HL-60/S4 (cell line): ENCODE results near the gene PLCXD3.
"Not testable (repeated sequence)": the region's sequence is repeated elsewhere in the genome, so short reads cannot be mapped to it uniquely, and the experiment has no call there.

Experiments
- in situ Hi-C: fragments of 300-500 bp; cut with MboI; formaldehyde crosslinking; loops from 2 replicates; pipeline ENCODE4 v1.14.3; 2022; ENCODE audit warnings: low sequenced_read_pairs

PLCXD3 gene

DNA sequence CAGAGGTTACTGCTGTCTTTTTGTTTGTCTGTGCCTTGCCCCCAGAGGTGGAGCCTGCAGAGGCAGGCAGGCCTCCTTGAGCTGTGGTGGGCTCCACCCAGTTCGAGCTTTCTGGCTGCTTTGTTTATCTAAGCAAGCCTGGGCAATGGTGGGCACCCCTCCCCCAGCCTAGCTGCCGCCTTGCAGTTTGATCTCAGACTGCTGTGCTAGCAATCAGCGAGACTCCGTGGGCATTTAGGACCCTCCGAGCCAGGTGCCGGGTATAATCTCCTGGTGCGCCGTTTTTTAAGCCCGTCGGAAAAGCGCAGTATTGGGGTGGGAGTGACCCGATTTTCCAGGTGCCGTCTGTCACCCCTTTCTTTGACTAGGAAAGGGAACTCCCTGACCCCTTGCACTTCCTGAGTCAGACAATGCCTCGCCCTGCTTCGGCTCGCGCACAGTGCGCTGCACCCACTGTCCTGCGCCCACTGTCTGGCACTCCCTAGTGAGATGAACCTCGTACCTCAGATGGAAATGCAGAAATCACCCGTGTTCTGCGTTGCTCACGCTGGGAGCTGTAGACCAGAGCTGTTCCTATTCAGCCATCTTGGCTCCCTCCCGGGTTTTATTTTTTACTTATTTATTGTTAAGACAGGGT, 16.8 kb downstream of the PLCXD3 start:
- in situ Hi-C loops = not testable (repeated sequence)

DNA sequence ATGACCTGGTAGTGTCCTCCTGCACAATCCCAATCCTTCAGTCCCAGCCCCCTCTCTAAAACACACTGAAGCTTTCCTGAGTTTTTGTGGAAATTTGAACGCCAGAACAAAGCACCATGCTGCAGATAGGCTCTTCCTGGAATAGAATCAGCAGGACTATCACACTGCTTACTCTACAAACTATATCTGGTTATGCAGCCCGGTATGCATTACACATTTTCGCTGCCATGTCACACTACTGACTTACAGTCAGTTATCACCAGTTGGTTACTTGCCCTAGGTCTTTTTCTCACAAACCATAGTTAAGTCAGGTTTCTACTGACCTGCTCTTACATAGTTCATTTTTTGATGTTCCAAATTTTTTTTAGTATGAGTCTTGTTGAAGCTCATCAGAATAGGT, 24.9 kb downstream of the PLCXD3 start:
- in situ Hi-C loops = no loop called here

DNA sequence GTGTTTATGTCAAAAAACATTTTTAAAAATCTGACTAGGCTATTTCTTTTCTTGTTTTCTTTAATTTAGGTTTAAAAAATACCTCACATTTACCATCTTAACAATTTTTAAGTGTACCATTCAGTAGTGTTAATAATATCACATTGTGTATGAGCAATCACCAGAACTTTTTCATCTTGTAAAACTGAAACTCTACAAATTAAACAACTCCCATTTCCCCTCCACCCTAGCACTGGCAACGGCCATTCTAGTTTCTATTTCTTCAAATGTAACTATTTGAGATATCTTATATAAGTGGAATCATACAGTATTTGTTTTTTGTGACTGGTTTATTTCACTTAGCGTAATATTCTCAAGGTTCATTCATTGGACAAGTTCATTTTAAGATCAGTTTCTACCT, 27.7 kb downstream of the PLCXD3 start:
- in situ Hi-C loops = no loop called here

DNA sequence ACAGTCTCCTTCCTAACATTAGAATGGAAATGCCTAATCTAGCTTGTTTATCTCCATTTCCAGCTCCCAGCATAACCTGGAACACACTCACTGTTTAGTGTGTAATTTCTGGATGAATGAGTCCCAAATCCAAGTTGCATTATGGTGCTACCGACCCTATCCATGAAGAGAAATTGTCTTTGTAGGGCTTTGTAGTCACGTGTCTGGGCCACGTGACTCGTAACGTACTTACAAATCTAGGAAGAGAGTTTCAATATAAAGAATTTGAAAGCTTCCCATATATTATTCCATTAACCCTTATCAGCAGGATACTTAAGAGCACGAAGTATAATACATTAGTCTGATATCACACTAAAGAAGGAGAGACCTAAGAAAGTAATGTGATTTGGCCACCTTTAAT, 28.2 kb downstream of the PLCXD3 start:
- in situ Hi-C loops = no loop called here

DNA sequence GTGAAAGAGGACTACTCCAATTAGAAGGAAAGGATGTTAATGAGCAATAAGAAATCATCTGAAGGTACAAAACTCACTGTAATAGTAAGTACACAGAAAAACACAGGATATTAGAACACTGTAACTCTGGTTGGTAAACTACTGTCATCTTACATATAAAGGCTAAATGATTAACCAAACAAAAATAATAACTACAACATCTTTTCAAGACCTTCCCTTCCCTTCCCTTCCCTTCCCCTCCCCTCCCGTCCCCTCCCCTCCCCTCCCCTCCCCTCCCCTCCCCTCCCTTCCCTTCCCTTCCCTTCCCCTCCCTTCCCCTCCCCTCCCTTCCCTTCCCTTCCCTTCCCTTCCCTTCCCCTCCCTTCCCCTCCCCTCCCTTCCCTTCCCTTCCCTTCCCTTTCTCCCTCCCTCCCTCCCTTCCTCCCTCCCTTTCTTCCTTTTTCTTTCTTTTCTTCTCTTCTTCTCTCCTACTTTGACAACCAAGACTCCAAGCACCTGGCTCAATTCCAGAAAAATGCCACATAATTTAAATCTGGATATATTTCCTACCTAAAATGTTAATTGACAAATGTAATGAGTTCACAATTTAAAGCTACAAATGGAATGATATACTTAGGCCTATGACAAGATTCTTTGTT, 38.7 kb downstream of the PLCXD3 start:
- in situ Hi-C loops = not testable (repeated sequence)

DNA sequence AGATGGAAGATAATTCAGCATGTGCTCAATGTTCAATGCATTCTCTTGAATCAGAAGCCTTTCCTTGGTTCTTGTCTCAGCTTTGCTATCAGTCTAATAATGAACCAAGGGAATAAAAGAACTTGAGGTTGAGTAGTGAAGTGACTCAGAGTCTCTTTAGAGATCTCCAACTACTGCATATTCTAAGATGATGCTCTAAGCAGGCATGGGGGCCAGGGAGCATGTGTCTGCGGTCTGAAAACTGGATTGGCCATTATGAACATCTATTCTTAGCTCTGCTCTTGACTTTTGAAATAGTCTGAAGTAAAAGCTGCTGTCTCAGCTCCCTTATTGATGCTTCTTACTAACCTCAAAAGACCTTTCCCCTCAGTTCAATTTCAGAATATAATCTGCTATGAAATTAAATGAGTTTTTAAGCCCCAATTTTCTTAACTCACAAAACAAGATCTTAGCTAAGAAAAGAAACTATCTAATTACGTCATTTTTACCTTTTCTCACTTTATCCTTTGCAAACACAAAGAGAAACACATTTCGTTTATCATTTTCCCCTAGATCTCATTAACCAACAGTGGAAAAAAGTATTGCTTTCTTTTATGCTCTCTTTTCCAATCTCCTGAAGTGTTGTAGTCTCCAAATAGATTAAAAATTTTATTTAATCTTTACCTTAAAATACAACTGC, 44.8 kb downstream of the PLCXD3 start:
- in situ Hi-C loops = no loop called here

DNA sequence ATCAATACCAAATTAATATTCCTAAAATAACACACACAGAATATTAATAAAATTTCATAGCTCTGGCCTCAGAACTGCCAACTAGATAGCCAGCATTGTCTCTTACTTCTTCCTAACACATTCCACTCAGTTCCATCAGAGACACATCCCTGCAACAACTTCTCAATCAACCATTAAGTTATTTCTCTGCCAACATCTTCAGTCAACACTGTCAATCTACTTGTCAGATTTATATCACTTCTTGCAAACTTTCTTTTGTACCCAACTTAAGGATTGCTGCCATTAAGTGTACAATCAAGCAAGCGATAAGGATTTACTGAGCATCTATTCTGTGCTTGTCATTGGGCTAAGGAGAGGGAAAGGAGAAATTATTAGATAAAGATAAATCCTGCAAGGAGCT, 50.8 kb downstream of the PLCXD3 start:
- in situ Hi-C loops = no loop called here

DNA sequence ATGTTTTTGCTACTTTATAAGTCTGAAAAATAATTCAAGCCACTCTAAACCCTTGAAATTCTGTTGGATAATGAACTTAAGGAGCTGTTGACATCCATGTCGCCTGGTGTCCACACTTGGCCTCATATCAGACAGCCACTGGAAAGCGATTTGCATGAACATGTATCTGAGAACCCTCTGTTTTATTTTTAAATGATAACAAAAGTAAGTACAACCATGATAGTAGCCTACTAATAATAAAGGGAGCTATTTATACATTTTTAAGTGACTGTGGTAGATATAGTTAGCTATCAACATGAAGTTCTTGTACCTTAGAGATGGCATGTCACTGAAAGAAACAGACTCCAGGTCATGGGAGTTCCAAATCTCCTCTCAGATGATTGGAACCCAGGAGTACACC, 53.3 kb downstream of the PLCXD3 start:
- in situ Hi-C loops = no loop called here

DNA sequence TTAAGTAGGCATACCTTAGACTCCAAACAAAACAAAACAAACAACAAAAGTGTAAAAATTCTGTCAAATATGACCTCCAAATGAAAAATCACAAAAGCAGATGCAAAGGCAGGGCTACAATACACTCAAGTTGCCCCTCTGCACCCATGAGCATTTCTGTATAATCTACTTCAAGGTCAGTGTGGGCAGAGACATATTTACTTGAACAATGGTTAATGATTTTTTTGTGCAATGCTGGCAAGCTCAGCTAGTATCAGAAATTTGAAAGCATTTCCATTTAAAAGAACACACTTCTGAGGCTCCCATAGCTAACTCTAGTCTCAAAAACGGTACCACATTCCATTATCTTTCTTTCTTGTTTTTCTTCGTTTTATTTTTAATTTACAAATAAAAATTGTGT, 57.9 kb downstream of the PLCXD3 start:
- in situ Hi-C loops = no loop called here

DNA sequence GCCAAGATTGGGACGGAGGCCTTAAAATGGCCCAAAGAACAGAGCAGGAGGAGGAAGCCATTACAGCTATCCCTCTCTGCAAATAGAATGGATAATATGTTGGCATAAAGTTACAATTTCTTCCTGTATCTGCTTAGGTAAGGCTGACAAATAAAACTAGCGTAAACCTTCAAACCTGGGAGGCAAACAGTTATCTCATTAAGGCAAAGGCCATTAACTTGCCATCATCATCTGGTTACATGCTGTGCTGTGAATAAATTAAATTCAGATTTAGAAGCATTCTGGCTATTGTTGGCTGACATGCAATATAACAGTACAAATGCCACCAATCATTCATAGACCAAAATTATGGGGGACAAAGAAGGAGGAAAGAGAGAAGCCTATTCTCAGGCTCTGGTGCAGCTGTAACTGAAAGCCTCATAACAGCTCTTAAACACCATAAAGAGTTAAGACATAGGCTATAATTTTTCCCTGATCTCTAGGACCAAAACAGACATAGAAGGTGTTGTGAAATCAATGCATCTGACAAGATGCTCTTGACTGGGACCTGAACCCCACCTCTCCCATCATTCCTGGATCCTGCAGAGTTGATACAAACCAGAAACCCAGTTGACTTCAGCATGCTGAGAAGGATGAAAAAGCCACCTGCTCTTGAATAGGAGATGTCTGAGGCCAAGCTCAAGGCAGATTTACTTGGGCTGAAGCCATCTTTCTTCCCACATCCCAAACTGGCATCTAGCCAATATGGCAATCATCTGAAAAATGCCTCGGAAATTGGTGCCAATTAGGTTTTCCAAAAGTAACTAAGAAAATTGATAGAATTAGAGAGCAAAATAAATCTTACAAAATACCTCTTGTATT, 62.5 kb downstream of the PLCXD3 start:
- in situ Hi-C loops = no loop called here

DNA sequence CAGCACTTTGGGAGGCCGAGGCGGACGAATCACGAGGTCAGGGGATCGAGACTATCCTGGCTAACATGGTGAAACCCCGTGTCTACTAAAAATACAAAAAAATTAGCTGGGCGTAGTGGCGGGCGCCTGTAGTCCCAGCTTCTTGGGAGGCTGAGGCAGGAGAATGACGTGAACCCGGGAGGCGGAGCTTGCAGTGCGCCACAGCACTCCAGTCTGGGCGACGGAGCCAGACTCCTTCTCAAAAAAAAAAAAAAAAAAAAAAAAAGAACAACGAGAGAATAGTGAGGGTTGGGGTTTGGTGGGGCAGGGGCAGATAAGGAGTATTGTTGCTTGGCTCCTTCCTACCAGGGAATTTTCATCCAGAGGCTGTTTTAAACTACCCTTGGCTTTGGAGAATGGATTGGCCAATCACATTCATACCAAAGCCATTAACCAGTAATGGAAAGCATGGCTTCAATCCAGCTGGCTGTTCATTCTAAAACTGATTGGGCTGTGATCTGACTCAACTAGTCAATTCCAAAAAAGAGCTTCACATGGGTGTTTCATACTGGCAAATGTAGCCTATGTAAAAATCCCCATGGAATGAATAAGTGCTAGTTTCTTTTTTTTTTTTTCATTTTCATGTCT, 64.4 kb downstream of the PLCXD3 start:
- in situ Hi-C loops = no loop called here

DNA sequence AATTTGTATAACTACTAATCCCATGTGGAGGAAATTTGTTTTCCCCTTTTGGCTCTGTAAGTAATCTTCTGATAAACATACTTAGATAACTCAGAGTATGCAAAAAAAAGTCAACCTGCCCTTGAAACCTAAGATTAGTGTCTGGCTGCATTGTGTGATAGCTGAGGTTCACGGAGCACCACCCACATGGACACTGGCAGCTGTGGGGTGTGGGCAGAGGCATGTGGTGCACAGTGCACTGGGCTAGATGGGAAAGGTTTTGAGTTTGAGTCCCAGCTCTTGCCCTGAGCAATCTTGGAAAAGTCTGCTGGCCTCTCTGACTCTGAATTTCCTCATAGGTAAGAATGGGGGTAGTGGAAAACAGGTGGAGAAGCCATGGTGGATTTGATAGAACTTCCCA, 75.1 kb downstream of the PLCXD3 start:
- in situ Hi-C loops = no loop called here

DNA sequence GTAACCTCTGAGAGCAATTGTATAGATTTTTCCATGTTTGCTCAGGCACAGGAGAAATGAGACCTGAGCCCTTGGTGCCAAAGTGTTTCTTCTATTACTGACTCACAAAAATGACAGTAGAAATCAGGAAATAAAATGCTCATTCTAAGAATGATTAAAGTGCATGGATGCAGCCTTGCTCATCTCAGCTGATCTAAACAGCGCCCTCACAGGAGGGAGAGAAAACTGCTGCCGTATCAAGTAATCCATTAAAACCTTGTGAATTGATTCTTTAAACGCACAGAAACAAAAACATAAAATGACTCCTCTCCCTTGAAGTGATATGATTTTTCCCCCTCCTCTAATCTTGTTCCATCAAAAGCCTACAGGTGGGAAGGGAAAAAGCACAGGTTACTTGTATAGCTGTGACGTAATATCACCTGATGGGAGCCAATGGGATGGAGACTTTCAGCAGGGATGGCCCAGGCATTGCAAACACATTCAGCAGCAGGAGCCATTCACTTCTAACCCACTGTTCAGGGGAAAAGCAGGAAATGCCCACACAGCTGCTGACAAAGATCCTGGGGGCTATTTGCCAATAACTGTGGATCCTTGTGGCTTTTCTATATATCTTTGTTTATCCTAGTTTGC, 76.7 kb downstream of the PLCXD3 start:
- in situ Hi-C loops = no loop called here

DNA sequence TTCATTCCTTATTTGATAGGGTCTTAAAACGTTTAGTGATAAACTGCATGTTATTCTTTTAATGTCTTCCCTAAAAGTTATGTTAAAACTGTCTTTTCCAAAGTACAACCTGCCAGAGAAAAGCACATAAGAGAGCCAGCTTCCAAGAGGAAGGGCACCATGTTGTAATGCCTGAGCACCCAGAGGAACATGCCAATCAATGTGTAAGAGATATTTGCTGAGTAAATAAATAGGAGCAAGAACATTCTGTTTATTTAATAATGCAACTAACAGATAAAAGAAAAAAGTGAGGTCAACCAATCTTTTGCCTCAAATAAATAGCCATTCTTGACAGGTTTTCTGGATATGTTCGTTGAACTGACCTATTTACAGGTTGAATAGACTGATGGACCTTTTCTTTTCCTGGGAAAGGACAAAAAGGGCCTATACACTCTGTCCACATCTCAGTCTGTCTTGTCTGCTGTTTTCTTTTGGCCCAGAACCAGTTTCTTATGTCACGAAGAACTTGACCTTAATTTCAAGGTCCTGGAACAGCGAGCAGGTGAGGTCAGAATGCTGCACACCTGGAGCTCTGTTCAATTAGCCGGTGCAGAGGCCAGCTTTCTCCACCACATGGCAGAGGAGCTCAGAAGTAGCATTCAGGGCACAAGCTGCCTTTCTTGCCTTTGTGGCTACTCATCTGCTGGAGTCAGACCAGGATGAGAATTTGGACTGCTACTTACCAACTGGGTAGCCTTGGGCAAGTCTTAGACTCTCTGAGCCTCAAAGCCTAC, 77.7 kb downstream of the PLCXD3 start:
- in situ Hi-C loops = no loop called here

DNA sequence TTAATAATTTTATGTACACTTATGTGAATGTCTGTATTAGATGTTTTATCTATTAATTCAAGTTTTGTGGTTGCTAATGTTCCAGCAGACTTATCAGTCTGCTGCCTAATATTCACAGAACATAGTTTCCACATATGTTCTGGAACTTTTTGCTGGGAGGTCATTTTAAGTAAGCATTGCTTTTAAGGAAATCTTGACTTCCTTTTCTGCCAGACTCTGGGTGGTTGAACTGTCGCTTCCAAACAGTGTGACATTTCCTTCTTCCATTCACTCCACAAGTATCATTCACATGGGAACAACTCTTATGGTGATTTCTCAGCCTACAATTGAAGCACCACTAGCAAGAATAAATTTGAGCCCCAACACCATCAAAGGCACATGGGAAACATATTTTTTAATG, 82.9 kb downstream of the PLCXD3 start:
- in situ Hi-C loops = no loop called here

DNA sequence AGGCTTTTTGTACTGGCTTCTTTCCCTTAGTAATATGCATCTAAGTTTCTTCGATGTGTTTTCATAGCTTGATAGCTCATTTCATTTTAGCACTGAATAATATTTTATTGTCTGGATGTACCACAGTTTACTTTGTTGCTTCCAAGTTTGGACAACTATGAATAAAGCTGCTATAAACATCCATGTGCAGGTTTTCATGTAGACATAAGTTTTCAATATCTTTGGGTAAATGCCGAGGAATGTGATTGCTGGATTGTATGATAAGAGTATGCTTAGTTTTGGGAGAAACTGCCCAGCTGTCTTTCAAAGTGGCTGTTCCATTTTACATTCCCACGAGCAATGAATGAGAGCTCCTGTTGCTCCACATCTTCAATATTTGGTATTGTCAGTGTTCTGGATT, 84.7 kb downstream of the PLCXD3 start:
- in situ Hi-C loops = no loop called here

DNA sequence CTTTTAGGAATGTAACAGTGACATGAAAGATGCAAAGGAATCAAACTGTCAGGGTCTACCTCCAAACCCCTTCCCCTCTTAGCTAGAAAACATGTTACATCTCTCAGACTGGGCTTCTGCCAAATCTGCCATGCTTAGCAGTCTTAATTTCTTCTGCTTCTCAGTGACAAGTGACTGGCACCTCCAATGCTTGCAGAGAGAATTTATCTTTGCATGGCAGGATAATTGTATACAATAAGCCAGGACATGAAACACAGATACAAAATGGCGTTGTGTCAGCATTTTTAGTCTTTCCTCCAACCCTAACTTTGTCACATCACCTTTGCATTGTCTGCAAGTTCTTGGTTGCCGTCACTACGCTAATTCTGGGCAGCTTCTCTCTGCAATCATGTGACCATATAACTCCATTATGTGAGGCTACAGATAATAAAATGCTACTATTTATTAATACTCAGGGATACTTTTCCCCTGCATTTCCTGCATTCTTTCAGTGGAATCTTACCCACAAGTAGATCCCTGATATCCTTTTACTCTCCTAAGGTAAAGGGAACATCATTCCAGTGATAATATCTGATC, 89.8 kb downstream of the PLCXD3 start:
- in situ Hi-C loops = no loop called here

DNA sequence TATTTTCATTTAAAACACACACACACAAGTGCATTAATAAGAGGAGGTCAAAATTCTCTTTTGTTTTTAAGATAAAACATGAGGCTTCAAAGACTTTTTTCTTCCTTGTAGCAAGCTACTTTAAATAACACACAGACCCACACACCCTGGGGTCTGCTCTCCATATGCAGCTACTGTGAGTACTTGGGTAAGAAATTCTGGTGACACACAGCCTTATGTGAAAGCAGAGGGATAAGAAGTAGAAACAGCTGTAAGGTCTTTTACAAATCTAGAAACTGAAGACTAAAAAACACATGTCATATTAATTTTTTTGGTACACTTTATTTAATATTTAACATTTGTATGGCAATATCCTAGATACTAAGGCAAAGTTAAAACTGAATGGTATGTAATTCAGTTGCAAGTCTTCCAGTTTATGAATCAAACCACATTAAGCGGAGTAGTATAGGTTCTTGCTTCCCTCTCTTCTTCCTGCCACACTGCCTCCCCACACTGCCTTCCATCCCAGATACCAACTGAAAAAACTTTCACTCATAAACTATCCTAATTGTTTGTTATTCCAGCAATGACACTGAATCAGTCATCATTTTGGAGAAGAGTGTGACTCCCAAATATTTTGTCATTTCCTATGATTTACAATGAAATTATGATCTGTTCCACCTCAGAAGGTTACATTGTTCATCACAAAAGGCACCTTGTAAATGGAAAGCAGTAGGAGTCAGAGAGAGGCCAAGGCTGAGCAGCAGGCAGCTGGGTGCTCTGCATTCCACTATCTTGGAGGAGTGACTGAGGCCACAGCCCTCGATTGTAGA, 92.0 kb downstream of the PLCXD3 start:
- in situ Hi-C loops = no loop called here

DNA sequence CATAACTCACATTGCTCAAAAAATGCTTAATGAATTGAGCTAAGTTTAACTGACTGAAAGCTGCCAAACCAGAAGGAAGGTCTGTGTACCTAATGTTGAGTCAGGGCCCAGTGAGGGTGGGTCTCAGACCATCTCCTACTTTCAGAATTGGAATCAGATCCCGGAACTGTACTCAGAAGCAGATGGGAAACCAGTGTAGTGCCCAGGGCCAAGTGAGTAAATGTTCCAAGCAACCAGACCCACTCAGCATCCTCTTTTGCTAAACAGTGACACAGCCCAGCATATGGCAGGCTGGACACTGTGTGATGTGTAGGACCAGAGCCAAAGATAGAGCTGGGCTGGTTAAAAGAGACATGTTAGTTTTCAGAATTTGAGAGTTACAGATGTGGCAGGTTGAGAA, 94.1 kb downstream of the PLCXD3 start:
- in situ Hi-C loops = no loop called here
